Measurements from ENCODE around the gene FRS3. TPM values are rescaled to one million over a fixed set of nuclear protein-coding genes. Genes with fewer than 3 reads are reported as not detected.

Gene FRS3
- total RNA-seq, 1 experiment from 2014 or later: 4.3 TPM

- DNase-seq: no peak
- intact Hi-C loops (cut with micrococcal nuclease; ENCODE audit: unreplicated experiment): no loop called here
- CTCF ChIA-PET: no interaction called here
- TF ChIP-seq CTCF (IDR thresholded peaks at IDR 0.05; ENCODE audit: insufficient read depth in 1 of 2, low read depth in 1 of 2, low read length in 1 of 2, severe bottlenecking in 1 of 2, unreplicated experiment in 1 of 2): no peak
- BruUV-seq (replicated peaks): no TSS peak
- no peaks in the 10 kb centered on the region for H3K36me3 ChIP-seq (ENCODE audit: control insufficient read depth, insufficient read depth, low read length)
- no peak overlapping the region for H3K4me3 ChIP-seq (ENCODE audit: low read depth, low read length)
- Mint-ChIP-seq H3K9me3 (ENCODE audit: unreplicated experiment) (no peaks in the 10 kb centered on the region), H3K36me3 (ENCODE audit: insufficient read depth, unreplicated experiment) (no peaks in the 10 kb centered on the region), H3K4me1 (ENCODE audit: low read depth, unreplicated experiment) (peaks cover 7% of the 10 kb centered on the region), H3K27me3 (ENCODE audit: insufficient read depth, unreplicated experiment) (no peaks in the 10 kb centered on the region), H3K4me3 (ENCODE audit: unreplicated experiment) (no peak overlapping the region), H3K27ac (ENCODE audit: unreplicated experiment) (no peak overlapping the region)
- H3K9me3 ChIP-seq: no peaks in the 10 kb centered on the region
- peaks cover 12% of the 10 kb centered on the region for H3K4me1 ChIP-seq
- POLR2A ChIA-PET: no interaction called here
- no peaks in the 10 kb centered on the region for H3K27me3 ChIP-seq (replicated peaks; ENCODE audit: control insufficient read depth, insufficient read depth, low read length)
Observed at GRCh38 chr6:41732149-41732548, 47.6 kb downstream of the FRS3 start.

DNA sequence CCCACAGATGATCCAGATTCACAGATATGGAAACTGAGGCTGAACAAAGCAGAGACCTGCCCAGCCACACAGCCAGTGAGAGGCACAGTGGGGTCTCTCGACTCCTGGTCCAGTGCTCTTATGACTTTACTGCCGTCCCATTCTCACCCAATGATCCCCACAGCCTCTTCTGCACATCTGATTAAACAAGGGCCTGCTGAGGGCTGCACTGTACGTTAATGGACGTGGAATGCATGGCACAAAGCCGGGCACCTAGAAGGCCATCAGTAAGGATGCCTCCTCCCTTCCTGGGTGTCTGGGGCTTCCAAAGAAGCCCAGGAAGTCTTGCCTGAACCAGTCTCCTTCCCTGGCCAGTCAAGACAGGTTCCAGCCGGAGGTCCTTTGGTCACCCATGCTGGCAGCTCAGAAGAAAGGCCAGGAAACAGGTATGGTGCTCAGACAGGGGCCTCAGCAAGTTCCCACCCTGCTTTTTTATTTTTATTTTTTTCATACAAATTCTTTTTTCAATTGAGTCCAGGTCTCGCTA lies 48.1 kb downstream of the FRS3 start:
- Mint-ChIP-seq H3K27me3 (ENCODE audit: insufficient read depth, unreplicated experiment) (no peaks in the 10 kb centered on the region), H3K27ac (ENCODE audit: unreplicated experiment) (no peak overlapping the region), H3K4me3 (ENCODE audit: unreplicated experiment) (no peak overlapping the region), H3K36me3 (ENCODE audit: insufficient read depth, unreplicated experiment) (no peaks in the 10 kb centered on the region), H3K4me1 (ENCODE audit: low read depth, unreplicated experiment) (peaks cover 7% of the 10 kb centered on the region), H3K9me3 (ENCODE audit: unreplicated experiment) (no peaks in the 10 kb centered on the region)
- no TSS peak for BruUV-seq (replicated peaks)
- no peaks in the 10 kb centered on the region for H3K36me3 ChIP-seq (ENCODE audit: control insufficient read depth, insufficient read depth, low read length)
- no peak overlapping the region for H3K4me3 ChIP-seq (ENCODE audit: low read depth, low read length)
- POLR2A ChIA-PET: no interaction called here
- peaks cover 11% of the 10 kb centered on the region for H3K4me1 ChIP-seq
- CTCF ChIA-PET: no interaction called here
- no peaks in the 10 kb centered on the region for H3K27me3 ChIP-seq (replicated peaks; ENCODE audit: control insufficient read depth, insufficient read depth, low read length)
- no peak for TF ChIP-seq CTCF (IDR thresholded peaks at IDR 0.05; ENCODE audit: insufficient read depth in 1 of 2, low read depth in 1 of 2, low read length in 1 of 2, severe bottlenecking in 1 of 2, unreplicated experiment in 1 of 2)
- DNase-seq: no peak
- intact Hi-C loops (cut with micrococcal nuclease; ENCODE audit: unreplicated experiment): no loop called here
- H3K9me3 ChIP-seq: no peaks in the 10 kb centered on the region

GRCh38 chr6:41730531-41731436 lies 48.9 kb downstream of the FRS3 start:
- Histone ChIP-seq H3K4me3 (ENCODE audit: low read depth, low read length) (no peak overlapping the region), H3K9me3 (no peaks in the 10 kb centered on the region), H3K27me3 (replicated peaks; ENCODE audit: control insufficient read depth, insufficient read depth, low read length) (no peaks in the 10 kb centered on the region), H3K36me3 (ENCODE audit: control insufficient read depth, insufficient read depth, low read length) (no peaks in the 10 kb centered on the region), H3K4me1 (peaks cover 3% of the 10 kb centered on the region)
- H3K27ac Mint-ChIP-seq (ENCODE audit: unreplicated experiment): no peak overlapping the region
- intact Hi-C loops (cut with micrococcal nuclease; ENCODE audit: unreplicated experiment): no loop called here
- POLR2A ChIA-PET: no interaction called here
- BruUV-seq (replicated peaks): no TSS peak
- H3K4me1 Mint-ChIP-seq (ENCODE audit: low read depth, unreplicated experiment): peaks cover 7% of the 10 kb centered on the region
- H3K27me3 Mint-ChIP-seq (ENCODE audit: insufficient read depth, unreplicated experiment): no peaks in the 10 kb centered on the region
- CTCF ChIA-PET: no interaction called here
- H3K9me3 Mint-ChIP-seq (ENCODE audit: unreplicated experiment): no peaks in the 10 kb centered on the region
- no peak for TF ChIP-seq CTCF (IDR thresholded peaks at IDR 0.05; ENCODE audit: insufficient read depth in 1 of 2, low read depth in 1 of 2, low read length in 1 of 2, severe bottlenecking in 1 of 2, unreplicated experiment in 1 of 2)
- no peaks in the 10 kb centered on the region for H3K36me3 Mint-ChIP-seq (ENCODE audit: insufficient read depth, unreplicated experiment)
- no peak for DNase-seq
- H3K4me3 Mint-ChIP-seq (ENCODE audit: unreplicated experiment): no peak overlapping the region
